GM19324 (cell line): ENCODE data around the gene TNFRSF6B.

Source experiments
- ATAC-seq: cut with Tn5 transposase; IDR thresholded peaks from one replicate; pipeline ENCODE4 v1.9.1; 2021; ENCODE audit warnings: mild to moderate bottlenecking, moderate library complexity; ENCODE audit not compliant: unreplicated experiment, low FRiP score

Gene TNFRSF6B

DNA sequence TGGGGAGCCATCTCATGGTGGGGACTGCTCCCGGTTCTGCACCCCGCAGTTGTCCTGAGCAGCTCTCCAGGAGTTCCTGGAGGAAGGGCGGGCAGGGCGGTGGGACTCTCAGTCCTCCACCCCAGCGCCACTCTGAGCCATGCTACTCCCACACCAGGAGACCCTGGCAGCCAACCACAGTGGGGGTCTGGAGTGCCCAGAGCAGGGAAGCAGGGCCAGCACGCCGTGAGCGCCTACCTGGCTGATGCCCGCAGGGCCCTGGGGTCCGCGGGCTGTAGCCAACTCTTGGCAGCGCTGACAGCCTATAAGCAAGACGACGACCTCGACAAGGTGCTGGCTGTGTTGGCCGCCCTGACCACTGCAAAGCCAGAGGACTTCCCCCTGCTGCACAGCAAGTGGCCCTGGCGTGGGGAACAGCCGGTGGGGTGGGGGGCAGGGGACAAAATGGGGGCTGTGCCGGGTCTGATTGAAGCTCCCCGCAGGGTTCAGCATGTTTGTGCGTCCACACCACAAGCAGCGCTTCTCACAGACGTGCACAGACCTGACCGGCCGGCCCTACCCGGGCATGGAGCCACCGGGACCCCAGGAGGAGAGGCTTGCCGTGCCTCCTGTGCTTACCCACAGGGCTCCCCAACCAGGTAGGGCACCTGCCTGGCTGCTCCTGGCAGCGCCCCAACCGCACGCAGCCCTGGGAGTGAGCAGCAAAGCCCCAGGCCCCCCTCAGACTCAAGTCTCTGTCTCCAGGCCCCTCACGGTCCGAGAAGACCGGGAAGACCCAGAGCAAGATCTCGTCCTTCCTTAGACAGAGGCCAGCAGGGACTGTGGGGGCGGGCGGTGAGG lies 1.6 kb upstream of the TNFRSF6B start:
- no peak for ATAC-seq

DNA sequence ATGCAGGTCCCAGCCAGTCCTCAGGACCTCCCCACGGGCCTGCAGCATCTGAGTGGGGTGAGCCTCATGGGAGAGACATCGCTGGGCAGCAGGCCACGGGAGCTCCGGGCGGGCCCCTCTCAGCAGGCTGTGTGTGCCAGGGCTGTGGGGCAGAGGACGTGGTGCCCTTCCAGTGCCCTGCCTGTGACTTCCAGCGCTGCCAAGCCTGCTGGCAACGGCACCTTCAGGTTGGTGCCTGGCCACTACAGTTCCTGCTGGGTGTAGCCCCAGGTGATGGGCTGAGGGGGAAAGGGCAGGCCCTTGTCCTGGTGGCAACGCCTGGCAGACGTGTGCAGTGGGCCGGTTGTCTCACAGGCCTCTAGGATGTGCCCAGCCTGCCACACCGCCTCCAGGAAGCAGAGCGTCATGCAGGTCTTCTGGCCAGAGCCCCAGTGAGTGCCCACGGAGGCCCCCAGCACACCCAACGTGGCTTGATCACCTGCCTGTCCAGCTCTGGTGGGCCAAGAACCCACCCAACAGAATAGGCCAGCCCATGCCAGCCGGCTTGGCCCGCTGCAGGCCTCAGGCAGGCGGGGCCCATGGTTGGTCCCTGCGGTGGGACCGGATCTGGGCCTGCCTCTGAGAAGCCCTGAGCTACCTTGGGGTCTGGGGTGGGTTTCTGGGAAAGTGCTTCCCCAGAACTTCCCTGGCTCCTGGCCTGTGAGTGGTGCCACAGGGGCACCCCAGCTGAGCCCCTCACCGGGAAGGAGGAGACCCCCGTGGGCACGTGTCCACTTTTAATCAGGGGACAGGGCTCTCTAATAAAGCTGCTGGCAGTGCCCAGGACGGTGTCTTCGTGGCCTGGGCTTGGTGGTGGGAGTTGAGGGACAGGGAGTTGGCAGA lies 787 bp upstream of the TNFRSF6B start:
- ATAC-seq, result no peak

DNA sequence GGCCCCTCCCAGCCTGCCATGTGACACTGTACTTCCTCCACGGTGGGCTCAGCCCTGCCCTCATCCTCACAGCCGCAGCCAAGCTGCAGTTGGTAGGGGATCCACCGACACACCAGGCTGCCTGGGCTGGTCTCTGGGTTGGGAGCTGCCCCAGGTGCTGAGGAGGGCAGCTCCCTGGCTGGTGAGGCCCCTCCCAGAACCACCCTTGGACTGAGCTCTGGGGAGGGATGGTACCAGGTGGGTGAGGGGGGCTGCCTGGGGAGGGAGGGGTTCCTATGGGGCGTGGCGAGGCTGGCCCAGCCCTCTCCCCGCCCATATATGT lies 185 bp upstream of the TNFRSF6B start:
- ATAC-seq, result no peak

DNA sequence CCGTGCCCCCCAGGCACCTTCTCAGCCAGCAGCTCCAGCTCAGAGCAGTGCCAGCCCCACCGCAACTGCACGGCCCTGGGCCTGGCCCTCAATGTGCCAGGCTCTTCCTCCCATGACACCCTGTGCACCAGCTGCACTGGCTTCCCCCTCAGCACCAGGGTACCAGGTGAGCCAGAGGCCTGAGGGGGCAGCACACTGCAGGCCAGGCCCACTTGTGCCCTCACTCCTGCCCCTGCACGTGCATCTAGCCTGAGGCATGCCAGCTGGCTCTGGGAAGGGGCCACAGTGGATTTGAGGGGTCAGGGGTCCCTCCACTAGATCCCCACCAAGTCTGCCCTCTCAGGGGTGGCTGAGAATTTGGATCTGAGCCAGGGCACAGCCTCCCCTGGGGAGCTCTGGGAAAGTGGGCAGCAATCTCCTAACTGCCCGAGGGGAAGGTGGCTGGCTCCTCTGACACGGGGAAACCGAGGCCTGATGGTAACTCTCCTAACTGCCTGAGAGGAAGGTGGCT lies 960 bp downstream of the TNFRSF6B start:
- no peak for ATAC-seq

DNA sequence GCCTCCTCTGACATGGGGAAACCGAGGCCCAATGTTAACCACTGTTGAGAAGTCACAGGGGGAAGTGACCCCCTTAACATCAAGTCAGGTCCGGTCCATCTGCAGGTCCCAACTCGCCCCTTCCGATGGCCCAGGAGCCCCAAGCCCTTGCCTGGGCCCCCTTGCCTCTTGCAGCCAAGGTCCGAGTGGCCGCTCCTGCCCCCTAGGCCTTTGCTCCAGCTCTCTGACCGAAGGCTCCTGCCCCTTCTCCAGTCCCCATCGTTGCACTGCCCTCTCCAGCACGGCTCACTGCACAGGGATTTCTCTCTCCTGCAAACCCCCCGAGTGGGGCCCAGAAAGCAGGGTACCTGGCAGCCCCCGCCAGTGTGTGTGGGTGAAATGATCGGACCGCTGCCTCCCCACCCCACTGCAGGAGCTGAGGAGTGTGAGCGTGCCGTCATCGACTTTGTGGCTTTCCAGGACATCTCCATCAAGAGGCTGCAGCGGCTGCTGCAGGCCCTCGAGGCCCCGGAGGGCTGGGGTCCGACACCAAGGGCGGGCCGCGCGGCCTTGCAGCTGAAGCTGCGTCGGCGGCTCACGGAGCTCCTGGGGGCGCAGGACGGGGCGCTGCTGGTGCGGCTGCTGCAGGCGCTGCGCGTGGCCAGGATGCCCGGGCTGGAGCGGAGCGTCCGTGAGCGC lies 1.6 kb downstream of the TNFRSF6B start:
- ATAC-seq, result no peak

DNA sequence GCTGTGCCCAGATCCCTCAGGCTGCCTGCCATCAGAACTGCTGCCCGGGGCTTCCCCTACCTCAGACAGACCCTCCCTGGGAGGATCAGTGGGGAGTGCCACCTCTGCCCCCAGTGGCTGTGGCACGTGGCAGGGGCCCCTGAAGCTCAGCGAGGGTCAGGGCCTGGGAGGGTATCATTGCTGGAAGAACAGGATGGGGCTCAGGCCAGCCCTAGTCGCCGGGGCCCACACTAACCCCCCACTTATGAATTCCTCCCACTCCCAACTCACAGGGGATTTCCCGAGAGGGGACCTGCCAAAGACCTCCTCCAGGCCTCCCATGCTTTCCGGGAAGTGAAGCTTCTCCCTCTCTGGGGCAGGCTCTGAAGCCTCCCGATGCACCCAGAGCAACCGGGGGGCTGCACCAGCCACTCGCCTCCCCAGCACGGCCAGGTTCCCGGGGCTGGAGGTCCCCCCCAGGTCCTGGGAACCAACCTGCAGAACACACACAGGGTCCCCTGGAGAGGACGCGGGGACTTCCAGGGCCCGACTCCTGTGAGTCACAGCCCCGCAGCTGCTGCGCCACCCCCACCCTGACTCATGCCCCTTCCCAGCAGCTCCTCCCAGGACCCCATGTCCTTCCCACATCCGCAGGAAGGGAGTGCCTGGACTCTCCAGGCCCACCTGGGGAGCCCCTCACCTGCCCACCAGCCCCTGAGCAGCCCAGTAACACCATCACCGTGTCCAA lies 2.5 kb downstream of the TNFRSF6B start:
- no peak for ATAC-seq

DNA sequence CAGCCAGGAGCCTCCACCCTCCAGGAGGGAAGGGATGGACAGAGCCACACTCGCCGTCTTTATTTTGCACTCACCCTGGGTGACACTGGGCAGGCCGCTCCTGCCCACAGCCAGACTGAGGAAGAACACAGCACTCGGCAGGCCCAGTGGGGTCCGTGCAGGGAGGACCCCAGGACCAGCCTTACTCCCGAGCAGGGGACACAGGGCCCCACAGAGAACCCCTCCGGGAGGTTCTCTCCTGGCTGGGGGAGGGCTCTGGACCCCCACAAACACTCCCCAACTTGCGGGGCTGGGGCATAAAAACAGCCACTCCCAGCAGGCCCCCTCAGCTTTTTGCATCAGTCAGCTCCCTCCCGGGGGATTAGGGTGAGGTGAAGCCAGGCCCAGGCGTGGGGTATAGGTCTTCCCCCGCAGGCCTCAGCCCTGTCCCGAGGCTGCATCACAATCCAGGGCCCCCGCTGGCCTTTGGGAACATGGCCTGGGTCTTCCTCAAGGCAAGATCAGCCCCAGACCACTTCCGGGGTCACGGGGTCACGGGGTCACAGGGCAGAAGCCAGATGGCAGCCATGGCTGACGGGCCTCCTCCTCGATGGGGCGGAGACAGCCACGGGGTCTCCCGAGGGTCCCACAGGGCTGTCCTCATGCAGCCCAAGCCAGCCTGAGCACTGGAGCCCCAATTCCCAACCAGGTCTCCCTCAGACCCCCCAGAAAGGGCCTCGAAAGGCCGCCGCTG lies 3.2 kb downstream of the TNFRSF6B start:
- no peak for ATAC-seq

DNA sequence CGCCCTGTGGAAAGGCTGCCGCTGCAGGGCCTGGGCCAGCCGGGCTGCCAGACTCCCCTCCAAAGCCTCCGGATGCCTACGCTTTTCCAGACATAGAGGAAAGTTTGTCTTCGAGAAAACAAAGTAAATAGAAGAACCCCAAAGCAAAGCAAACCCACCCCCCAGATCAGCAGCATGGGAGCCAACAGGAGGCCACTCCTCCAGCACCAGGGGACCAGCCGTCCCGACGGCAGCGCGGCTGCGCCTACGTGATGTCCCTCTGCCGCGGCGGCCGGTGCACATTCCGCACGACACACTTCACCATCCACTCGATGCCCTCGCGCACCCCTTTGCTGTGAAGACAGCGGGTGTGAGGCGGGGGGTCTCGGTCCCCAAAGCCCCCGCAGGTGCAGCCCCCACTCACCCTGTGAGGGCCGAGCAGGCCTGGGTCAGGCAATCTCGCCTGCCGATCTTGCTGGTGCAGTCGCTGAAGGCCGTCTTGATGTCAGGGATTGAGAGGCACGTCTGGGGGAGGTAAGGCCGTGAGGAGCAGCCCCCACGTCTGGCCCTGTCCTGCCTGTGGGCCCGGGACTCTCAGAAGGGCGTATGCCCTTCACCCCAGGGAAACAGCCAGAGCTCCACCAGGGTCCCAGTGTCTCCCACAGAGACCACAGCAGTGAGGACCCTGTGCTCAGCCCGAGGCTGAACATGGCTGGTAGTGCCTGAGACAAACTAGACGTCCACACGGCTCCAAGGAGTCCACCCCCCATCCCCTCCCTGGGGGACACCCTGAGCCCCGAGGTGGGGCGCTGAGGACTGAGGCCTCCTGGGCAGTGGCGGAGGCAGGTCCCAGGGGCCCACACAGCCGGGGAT lies 4.0 kb downstream of the TNFRSF6B start:
- no peak for ATAC-seq

DNA sequence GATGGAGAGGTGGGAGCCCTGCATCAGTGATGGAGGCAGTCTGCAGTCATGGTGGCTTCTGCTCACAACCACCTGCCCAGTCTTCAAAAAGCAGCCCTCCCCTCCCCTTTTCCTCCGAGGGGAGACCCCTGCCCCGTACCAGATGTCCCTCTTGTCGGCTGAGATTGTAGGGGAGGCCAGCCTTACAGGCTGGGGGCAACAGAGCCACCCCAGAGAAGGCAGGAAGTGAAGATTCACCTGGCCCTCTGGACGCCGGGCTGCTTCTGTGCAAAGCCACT lies 4.5 kb downstream of the TNFRSF6B start:
- no peak for ATAC-seq

DNA sequence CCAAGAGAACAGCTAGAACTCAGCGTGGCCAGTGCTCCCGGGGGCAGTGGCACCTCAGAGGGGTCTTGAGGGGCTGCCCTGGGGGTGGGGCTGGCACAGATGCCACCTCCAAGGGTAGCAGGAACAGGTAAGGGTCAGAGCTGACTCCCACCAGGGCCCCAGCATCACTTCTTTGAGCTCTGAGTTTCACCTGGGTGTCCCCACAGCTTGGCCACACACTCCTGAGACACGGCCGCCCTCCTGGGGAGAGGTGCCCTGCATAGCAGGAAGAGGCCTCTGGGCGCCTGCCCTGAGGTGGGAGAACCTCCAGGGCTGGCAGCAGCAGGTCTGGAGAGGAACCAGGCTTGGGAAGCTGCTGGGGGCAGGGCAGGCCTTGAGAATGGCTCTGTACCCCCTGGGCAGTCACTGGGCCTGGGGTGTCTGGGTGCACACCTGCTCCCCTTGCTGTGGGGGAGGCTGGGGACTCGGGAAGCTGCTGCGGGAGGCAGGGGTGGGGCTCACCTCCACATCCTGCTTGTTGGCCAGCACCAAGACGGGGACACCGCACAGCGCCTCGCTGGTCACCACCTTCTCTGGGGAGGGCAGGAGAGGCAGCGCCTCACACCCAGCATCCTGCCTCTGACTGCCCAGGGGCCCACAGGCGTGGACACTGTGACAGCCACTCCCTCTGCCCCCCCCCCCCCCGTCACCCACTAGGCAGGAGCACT lies 5.0 kb downstream of the TNFRSF6B start:
- no peak for ATAC-seq

DNA sequence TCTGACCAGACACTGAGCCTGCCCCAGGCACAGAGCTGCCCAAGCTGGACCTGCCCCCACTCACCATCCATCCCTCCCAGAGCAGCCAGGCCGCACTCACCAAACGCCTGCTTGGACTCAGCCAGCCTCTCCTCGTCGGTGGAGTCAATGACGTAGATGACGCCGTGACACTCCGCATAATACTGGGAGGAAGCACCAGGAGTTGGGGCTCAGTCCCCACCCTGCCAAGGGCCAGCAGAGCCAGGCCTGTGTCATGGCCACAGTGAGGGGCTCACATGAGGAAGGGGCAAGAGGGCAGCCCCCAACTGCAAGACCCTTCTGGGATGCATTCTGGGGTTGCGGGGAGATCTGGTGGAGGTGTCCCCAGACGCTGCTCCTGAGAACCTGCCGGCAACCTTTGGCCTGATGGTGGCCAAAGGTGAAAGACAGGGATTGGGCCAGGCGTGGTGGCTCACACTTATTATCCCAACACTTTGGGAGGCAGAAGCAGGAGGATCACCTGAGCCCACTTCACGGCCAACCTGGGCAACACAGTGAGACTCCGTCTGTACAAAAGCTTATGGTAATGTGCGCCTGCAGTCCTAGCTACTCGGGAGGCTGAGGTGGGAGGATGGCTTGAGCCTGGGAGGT lies 5.7 kb downstream of the TNFRSF6B start:
- ATAC-seq, result no peak

DNA sequence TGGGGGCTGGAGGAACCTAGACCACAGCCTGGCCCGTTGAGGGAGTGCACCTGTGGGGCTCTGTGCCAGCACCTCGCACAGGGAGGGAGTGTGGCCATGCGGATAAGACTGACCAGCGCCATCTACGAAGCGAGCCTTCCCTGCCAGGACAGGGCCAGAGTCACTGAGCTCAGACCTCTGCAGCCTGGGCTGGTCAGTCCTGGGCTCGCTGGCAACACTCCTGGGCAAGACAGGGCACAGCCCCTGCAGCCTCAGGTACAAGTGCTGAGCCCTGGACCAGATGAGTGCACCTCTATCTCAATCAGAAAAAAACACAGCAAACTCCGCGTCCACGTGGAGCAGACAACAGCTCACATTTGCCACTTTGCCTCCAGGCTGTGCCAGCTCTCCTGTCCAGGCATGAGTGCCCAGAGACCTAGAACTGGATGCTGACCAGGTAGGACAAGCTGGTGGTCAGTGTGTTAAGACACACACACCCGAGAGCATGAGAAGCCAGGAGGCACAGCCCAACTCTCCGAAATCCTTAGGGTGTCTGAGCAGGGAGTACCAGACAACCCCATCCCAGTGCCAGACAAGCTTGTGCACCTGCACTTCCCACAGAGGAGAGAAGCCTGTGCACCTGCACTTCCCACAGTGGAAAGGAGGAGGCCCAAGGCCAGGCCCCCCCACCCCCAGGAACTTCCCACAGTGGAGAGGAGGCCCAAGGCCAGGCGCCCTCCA lies 6.5 kb downstream of the TNFRSF6B start:
- no peak for ATAC-seq

DNA sequence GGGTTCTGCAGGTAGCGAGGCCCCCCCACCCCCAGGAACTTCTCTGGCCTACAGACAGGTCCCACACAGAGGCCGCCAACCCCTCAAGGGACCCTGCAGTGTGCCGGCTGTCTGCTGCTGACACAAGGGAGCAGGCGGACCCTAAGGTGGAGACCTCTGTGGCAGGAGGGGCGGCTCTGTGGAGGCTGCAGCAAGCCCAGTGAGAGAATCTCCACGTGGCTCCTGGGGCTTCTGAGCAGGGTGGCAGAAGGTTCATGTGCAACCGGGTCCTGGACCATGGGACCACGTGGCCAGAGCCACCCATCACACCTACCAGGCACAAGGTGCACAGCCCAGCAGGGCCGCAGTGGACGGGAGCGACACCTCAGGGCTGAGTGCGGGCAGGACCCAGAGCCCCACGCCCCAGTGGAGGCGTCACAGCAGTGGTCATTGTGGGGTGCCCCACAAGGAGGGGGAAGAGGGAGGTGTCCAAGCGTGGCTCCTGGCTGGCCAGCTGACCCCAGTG lies 7.1 kb downstream of the TNFRSF6B start:
- ATAC-seq, result no peak

DNA sequence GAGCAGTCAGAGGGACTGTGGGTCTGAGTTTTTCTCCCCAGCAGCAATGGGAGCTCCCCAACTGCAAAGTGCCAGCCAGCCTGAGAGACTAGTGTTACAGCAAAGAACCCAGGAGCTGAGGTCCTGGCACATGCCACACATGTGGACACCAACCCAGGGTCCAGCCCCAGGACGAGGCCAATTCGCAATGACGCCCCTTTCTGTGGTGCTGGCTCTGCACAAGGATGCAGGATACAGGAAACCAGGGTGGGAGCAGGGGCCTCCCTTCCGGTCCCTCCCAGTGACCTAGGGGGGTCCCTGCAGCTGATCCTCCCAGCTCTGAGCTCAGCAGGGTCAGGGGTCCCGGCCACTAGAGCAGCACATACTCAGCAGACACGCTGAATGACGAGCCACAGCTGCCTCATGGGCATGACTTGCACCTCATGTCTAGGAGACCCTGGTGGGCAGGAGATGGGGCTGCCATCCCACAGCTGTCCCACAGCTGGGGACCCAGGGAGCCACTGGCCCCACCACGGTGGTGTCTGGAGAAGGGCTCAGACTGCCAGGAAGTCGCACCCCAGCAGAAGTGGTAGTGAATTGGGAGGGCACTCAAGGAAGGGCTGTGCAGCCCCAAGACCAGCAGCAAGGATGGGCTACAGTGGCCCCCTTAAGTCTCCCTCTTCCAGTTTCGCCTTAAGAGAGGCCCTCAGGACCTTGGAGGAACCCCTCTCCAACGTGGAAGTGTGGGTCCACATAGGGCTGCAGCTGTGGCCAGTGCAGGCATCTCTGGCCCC lies 7.7 kb downstream of the TNFRSF6B start:
- ATAC-seq, result no peak

DNA sequence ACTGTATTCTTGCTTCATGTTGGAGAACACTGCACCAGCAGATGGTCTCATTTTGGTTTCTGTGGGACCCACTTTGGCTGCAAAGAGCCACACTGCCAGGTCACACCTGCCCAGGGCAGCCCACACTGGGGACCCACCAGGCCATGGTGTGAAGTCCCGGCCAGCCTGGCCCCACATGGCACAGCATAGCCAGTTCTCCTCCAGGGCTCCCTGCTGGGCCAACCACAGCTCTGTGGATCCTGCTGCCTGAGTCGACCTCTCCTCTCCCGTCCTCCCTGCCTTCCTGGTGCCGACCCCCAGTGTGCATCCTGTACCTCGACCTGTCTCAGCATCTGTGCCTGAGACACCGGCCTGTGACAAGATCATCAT lies 8.3 kb downstream of the TNFRSF6B start:
- ATAC-seq, result no peak

DNA sequence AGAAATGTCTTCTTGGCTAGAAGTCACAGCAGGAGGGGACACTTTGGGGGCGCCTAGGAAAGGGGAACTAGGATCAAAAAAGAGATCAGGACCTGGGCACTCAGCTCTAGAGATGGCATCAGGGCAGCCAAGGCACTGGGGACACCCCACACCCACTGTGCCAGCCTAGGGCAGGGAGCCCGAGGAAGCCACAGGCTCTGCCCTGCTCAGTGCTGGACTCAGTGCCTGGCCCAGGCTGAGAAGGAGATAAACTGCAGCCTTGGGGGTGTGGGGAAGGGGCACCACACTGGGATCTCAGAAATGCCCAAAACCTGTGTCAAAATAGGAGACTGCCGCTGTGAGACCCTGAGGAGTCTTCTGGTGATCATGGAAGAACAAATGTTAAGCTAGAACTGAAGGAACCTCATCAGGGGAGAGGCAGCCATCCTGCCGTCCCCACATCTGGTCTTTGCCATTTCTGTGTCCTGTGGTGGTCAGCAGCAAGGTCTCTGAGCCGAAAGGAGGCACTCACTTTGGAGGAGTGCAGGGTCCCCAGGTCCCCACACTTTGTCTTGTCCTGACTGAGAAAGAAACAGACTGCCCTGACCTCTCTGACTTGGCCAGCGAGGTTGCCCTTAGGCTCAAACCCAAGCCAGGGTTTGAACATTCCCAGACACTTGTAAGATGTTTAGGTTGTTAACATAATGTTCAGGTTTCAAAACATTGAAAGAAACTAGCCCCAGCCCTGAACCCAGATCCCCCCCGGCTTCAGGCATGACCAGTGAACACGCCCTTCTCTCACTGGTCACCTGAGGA lies 9.0 kb downstream of the TNFRSF6B start:
- ATAC-seq, result no peak
